NT2/D1 (cell line): ENCODE data around the gene PANK3.

Experiments used
- YY1 ChIP-seq: IDR thresholded peaks from 2 replicates; pipeline ENCODE4 v1.6.1; 2011; ENCODE audit not compliant: insufficient read length, insufficient read depth
- ZNF274 ChIP-seq: IDR thresholded peaks from 2 replicates; pipeline ENCODE4 v1.6.1; 2011; ENCODE audit warnings: mild to moderate bottlenecking, low read depth, low read length

DNA sequence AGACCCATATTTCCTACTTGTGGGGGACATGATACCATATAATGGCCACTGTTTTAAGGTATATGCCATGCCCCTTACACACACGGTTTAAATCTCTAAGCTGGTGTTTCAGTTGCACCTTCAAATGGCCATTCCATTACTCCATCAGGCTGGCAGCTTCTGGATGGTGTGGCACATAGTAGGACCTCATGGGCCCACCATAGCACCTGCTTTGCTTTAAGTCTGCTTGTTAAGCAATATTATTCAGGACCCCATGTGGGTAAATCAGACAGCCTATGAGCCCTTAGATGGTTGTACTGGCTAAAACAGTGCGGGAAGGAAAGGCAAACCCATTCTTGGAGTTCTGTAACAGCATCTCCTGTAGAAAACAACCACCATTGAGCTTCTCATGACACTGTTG, 27.4 kb upstream of the PANK3 start:
- TF ChIP-seq YY1 (no peak), ZNF274 (no peak)
